Measurements from ENCODE around the gene RBBP8NL.

The RBBP8NL gene, protein sequence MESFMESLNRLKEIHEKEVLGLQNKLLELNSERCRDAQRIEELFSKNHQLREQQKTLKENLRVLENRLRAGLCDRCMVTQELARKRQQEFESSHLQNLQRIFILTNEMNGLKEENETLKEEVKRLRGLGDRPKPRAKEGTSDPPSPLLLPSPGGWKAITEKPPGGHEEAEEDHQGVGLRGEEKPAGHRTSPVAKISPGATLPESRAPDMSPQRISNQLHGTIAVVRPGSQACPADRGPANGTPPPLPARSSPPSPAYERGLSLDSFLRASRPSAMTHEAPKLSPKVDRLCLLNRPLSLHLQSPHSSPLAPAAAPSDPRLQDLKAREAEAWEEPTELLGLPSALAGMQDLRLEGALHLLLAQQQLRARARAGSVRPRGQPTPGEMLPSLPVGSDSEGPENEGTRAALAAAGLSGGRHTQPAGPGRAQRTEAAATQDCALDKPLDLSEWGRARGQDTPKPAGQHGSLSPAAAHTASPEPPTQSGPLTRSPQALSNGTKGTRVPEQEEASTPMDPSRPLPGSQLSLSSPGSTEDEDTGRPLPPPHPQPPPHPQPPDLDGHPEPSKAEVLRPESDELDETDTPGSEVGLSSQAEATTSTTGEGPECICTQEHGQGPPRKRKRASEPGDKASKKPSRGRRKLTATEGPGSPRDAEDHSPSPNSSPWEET

GRCh38 chr20:62427172-62428001 is at the start of gene RBBP8NL:
Gene RBBP8NL, minus strand, starts transcription at chr20:62427539. Its CDS starts 7,892 bp downstream, at chr20:62419647.
- no peak for DNase-seq (ENCODE audit: low read depth)

DNA sequence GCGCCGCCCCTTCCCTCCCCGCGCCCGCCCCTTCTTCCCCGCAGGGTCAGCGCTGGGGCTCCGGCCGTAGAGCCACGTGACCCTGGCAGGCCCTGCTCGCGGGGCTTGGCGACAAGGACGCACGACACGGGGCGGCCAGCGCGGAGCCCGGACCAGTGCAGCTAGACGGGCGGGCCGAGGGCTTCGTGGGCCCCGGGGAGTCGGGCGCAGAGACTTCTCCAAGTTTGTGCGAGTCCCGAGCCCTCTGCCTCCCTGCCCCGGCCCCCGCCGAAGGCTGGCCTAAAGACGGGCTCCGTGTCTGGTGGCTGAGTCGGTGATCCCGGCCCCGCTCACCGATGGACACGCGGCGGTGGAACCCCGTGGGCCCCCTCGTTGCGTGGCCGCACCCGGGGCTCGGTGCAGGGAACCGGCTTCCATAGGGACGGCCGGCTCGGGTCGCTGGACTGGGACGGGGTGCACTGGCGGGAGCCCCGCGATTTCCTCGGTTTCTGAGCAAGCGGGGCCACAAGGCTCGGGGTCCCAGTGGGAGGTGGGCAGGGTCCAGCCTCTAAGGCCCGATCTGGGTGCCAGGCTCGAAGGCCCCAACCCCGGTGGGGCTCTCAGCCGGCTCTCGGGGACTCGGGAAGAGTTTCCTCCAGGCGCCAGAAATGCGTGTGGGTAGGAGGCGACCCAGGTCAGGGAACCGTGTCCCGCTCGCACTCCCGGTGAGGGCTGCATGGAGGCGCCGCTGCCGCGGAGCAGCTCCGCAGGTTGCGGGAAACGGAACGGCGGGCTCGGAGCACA is 48.9 kb upstream of the RBBP8NL start:
- no peak for DNase-seq (ENCODE audit: low read depth)

- no peak for DNase-seq (ENCODE audit: low read depth)
These were observed 48.4 kb upstream of the RBBP8NL start, which contains the start of gene GATA5 for GRCh38 chr20:62475772-62476055. Gene GATA5, minus strand, starts transcription at chr20:62475995. Its CDS starts 474 bp downstream, at chr20:62475521.

DNA sequence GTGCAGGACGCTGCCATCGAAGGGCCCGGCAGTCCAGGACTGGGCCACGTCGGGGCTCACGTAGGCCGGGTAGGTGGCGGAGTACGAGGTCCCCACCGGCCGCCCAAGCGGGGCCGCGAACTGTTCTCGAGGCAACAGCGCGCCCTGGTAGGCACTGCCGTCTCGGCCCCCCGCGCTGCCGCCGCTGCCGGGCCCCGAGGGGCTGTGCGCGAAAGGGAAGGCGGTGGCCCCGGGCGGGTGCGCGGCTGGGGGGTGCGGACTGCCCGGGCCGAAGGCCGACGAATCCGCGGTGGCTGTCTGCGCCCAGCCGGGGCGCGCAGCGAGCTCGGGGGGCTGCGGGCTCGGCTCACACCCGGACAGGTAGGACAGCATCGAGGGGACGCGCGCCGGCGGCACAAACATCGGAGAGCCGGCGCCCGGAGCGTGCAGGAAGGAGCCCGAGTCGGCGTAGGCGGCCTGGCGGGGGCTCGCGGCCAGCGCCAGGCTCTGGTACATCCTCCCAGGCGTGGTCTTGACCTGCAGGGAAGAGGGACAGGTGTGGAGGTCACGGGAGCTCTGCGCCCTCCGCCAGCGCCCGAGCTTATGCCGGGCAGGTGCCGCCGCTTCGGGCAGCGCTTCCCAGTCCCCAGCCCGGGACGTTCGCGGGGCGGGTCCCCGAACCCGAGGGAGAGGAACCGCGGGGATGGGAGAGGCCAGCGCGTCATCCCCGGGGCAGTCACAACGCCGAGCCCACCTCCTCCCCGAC is 47.9 kb upstream of the RBBP8NL start:
- DNase-seq (ENCODE audit: low read depth) = no peak

- DNase-seq (ENCODE audit: low read depth) = no peak
These were observed 47.3 kb upstream of the RBBP8NL start for GRCh38 chr20:62474604-62475026.

DNA sequence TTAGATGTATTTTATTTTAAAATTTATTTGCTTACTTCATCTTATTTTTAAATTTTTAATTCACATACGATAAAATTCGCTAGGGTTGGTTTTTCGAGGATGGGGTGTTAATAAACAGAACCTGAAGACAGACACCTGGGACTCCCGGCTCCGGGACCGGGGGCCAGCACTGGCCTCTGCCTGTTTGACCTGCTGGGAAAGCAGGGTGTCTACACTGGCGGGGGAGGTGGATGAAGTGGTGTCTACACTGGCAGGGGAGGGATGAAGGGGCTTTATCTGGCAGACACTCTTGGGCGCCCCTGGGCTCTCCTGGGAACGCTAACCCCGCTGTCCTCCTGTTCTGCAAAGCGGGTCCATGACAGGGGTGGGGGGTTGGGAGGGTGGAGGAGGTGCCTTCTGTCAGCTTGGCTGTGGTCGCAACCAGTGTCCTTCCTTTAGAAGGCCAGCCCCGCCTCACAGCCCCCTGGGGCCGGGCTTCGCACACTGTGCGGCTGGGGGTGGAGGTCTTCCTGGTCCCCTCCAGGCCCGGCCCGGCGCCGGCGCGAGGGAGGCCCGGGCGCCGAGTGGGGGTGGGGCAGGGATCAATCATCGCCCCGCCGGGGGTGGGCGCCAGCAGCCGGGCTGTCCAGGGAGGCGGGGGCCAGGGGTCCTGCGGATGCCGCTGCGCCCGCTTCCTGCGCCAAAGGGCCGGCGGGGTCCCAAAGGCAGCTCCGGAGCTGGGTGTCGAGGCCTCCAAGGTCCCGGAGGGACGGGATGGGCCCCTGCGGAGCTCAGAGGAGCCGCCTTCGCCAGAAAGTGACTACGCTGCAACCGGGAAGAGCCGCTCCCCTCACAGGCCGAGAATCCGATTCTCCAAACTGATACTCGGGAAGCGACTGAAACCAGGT is 46.6 kb upstream of the RBBP8NL start:
- DNase-seq (ENCODE audit: low read depth) = no peak

- DNase-seq (ENCODE audit: low read depth) = no peak
These were observed 45.7 kb upstream of the RBBP8NL start for GRCh38 chr20:62472941-62473585.

- DNase-seq (ENCODE audit: low read depth) = no peak
These were observed 45.0 kb upstream of the RBBP8NL start for GRCh38 chr20:62472138-62472940.

DNA sequence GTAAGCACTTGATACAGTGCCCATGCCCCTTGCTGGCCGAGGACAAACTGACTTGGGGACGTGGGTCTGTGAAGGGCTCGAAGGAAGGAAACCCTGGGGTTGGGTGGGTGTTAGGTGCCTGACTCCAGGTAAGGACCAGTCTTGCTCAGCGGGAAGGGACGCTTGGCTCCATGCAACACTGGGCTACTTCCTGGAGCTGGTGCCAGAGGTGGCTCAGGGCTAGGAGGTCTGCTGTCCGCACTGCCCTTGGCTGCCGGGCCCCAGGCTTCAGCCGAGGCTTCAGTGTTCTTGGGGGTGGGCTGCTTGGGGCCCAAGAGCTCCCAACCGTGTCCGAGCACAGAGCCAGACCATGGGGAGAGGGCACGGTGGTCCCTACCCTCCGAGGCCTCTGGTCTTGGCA is 43.1 kb upstream of the RBBP8NL start:
- no peak for DNase-seq (ENCODE audit: low read depth)

DNA sequence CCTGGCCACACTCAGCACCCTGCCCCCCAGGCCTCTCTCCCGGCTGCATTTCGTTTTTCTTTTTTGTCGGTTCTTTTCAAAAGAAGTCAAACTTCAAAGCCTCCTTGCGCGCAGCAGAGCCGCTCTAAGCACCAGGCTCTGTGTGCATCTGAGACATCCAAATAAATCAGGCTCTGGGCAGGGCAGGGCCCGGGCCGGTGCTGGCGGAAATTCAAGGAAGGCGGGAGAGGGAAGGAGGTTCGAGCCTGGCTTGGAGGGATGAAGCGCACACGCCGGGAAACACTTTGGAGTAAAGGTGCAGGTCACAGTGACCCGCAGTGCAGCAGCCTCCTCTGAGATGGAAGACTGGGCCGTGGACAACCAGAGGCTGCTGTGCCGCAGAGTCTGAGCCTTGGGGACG is 42.7 kb upstream of the RBBP8NL start:
- no peak for DNase-seq (ENCODE audit: low read depth)

GRCh38 chr20:62469352-62469751 is 42.0 kb upstream of the RBBP8NL start:
- DNase-seq (ENCODE audit: low read depth) = no peak

GRCh38 chr20:62466806-62467537 is 39.6 kb upstream of the RBBP8NL start:
- DNase-seq (ENCODE audit: low read depth) = no peak

GRCh38 chr20:62466072-62466760 is 38.9 kb upstream of the RBBP8NL start:
- no peak for DNase-seq (ENCODE audit: low read depth)

DNA sequence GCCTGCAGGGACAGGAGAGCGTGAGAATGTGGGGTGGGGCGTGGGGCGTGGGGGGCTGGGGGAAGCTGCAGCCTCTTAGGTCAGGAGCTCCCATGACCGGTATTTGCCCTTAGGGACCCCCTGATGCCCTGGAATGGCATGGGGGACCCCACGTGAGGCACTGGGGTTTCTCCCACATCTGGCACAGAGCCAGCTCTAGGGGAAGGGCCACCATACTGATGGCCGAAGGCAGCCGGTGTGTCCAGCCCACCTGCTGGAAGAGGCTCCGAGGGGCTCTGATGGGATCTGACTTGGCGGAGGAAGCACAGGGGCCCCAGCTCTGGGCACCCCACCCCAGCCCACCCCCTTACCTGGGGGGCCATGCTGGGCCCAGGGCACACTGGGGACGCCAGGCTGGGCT is 37.7 kb upstream of the RBBP8NL start:
- DNase-seq (ENCODE audit: low read depth) = no peak

DNA sequence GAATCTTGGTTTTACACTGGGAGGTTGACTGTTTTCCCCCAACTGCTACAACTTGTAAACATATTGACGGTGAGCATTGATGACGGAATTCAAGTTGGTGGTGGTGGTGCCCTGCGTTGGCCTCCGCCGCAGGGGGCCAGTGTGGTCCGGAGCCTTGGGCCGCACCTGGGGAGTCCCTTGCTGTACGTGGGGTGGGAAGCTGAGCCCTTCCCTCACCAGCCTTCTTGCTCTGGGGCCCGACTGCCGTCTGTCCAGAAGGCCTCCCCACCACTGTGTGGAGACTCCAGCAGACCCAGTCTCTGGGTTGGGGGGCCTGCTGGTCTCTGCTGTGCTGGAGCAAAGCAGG is 37.1 kb upstream of the RBBP8NL start:
- no peak for DNase-seq (ENCODE audit: low read depth)

- DNase-seq (ENCODE audit: low read depth) = no peak
These were observed 36.5 kb upstream of the RBBP8NL start for GRCh38 chr20:62463651-62464424.
